Smooth muscle cell (in vitro differentiated cells): ENCODE results near the gene DAAM2. TPM values are rescaled to one million over a fixed set of nuclear protein-coding genes. Genes with fewer than 3 reads are reported as not detected.

Experiments used
- DNase-seq: peaks from one replicate; lab custom pipeline; 2025; ENCODE audit not compliant: unreplicated experiment; lab: John Stamatoyannopoulos, UW
- H2AFZ ChIP-seq: fragments of 200-600 bp; sonication (generic); 2 replicates; pipeline ENCODE4 v1.6.0; 2016; ENCODE audit warnings: antibody characterized with exemption, low read depth, mild to moderate bottlenecking
- H3F3A ChIP-seq: fragments of 200-600 bp; sonication (generic); 2 replicates; pipeline ENCODE4 v1.6.0; 2017; ENCODE audit warnings: antibody characterized with exemption, low read depth
- H3K27ac ChIP-seq: fragments of 200-600 bp; sonication (generic); 2 replicates; pipeline ENCODE4 v1.5.1; 2016; ENCODE audit warnings: low read depth, mild to moderate bottlenecking
- H3K27me3 ChIP-seq: fragments of 200-600 bp; sonication (generic); 2 replicates; pipeline ENCODE4 v1.6.1; 2016; ENCODE audit warnings: low read depth, mild to moderate bottlenecking
- H3K36me3 ChIP-seq: fragments of 200-600 bp; sonication (generic); 2 replicates; pipeline ENCODE4 v1.5.1; 2016; ENCODE audit warnings: low read depth
- H3K4me1 ChIP-seq: fragments of 200-600 bp; sonication (generic); 2 replicates; pipeline ENCODE4 v1.5.1; 2016; ENCODE audit warnings: low read depth
- H3K4me2 ChIP-seq: fragments of 200-600 bp; sonication (generic); 2 replicates; pipeline ENCODE4 v1.6.0; 2016; ENCODE audit warnings: mild to moderate bottlenecking
- H3K4me3 ChIP-seq: fragments of 200-600 bp; sonication (generic); 2 replicates; pipeline ENCODE4 v1.5.1; 2016; ENCODE audit warnings: mild to moderate bottlenecking
- H3K79me2 ChIP-seq: fragments of 200-600 bp; sonication (generic); 2 replicates; pipeline ENCODE4 v1.6.0; 2016; ENCODE audit warnings: low read depth, mild to moderate bottlenecking
- H3K9ac ChIP-seq: fragments of 200-600 bp; sonication (generic); 2 replicates; pipeline ENCODE4 v1.6.0; 2016; ENCODE audit warnings: low read depth
- H3K9me3 ChIP-seq: fragments of 200-600 bp; sonication (generic); replicated peaks from 2 replicates; pipeline ENCODE4 v1.5.1; 2016; ENCODE audit warnings: low read depth
- H4K20me1 ChIP-seq: fragments of 200-600 bp; sonication (generic); 2 replicates; pipeline ENCODE4 v1.6.0; 2016; ENCODE audit warnings: low read depth
- CTCF ChIP-seq: fragments of 200-600 bp; sonication (generic); IDR thresholded peaks from 2 replicates; pipeline ENCODE4 v1.5.1; 2017; ENCODE audit warnings: borderline replicate concordance, mild to moderate bottlenecking, antibody characterized with exemption; ENCODE audit not compliant: insufficient read depth, poor library complexity, severe bottlenecking
- WGBS: methylation state at CpG from one replicate; pipeline ENCODE4 v1.1.7; 2016; ENCODE audit warnings: low lambda C conversion rate; 5-methylcytosine and 5-hydroxymethylcytosine counted together
- polyA plus RNA-seq: library from polyadenylated mRNA; unstranded; fragments of >200 nt; fragmentation: Nextera tagmentation; extraction: Ambion mirVana; gene quantifications from 2 replicates; pipeline ENCODE4 v1.2.1, GENCODE V29; 2016
- total RNA-seq: library from RNA; depleted of rRNA; stranded (reverse); fragments of >200 nt; gene quantifications from 2 replicates; pipeline ENCODE4 v1.2.3, GENCODE V29; 2014

The DAAM2 gene
- total and polyA plus RNA-seq, 2 experiments from 2014 or later, result 26.5 to 29.8 TPM

GRCh38 chr6:39929039-39929732, 137.0 kb downstream of the DAAM2 start:
- peaks cover 6% of the 10 kb centered on the region for H3K4me1 ChIP-seq
- DNase-seq, result no peak
- 73% methylated on average over 9 of the region's 9 CpGs for WGBS
- no peak for TF ChIP-seq CTCF
- H4K20me1 ChIP-seq, result no peaks in the 10 kb centered on the region
- H3K9me3 ChIP-seq, result no peaks in the 10 kb centered on the region
- H3F3A ChIP-seq, result no peaks in the 10 kb centered on the region
- no peak overlapping the region for H2AFZ ChIP-seq
- no peak overlapping the region for H3K27ac ChIP-seq
- no peak overlapping the region for H3K9ac ChIP-seq
- no peaks in the 10 kb centered on the region for H3K27me3 ChIP-seq
- H3K4me2 ChIP-seq, result no peak overlapping the region
- H3K79me2 ChIP-seq, result no peaks in the 10 kb centered on the region
- no peak overlapping the region for H3K4me3 ChIP-seq
- H3K36me3 ChIP-seq, result no peaks in the 10 kb centered on the region

DNA sequence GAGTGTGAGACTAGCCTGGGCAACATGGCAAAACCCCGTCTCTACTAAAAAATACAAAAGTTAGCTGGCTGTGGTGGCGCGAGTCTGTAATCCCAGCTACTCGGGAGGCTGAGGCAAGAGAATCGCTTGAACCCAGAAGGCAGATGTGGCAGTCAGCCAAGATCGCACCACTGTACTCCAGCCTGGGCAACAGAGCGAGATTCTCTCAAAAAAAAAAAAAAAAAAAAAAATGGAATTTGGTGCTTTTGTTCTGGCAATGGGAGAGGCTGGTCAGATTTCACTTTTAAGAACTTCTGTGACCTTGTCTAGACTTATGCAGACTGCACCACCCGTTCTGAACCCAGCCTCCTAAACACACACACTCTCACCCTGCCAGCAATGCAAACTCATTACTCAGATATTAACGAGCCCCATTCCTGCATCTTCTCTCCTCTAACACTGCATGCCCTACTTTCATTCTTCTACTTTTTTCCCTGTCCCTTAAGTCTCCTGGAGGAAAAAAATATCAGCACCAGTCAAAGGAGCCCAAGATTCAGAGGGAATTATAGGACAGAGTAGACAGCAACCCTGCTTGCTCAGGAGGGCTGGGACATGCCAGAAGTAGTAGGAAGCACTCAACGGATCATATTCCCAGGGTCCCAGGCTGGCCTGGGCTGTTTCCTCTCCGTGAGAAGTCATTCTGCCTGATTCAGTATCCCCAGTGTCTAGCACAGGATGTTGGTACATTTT, 137.7 kb downstream of the DAAM2 start:
- WGBS, result 79% methylated on average over 11 of the region's 11 CpGs
- Histone ChIP-seq H3K79me2 (no peaks in the 10 kb centered on the region), H4K20me1 (no peaks in the 10 kb centered on the region), H3K27me3 (no peaks in the 10 kb centered on the region), H3K9ac (no peak overlapping the region), H3K4me2 (no peak overlapping the region), H3K4me1 (peaks cover 6% of the 10 kb centered on the region), H3F3A (no peaks in the 10 kb centered on the region), H3K4me3 (no peak overlapping the region), H3K36me3 (no peaks in the 10 kb centered on the region), H2AFZ (no peak overlapping the region), H3K27ac (no peak overlapping the region), H3K9me3 (no peaks in the 10 kb centered on the region)
- no peak for TF ChIP-seq CTCF
- no peak for DNase-seq

DNA sequence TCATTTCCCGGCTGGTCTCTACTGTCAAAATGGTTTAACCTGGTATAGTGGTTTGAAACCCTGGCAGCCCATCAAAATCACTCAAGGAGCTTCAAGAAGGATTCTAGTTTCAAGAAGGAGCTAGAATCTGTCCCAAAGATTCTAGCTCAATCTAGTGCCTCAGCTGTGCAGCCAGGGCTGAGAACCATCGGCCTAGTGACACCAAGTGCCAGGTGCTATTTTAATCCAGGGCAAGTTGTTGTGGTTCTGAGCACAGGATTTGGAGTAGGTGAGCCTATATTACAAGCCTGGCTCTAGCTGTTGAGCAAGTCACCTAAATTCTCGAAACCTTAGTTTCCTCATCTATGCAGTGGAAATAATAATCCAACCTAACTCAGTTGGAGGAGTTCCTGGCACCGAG, 138.4 kb downstream of the DAAM2 start:
- H3K9me3 ChIP-seq, result no peaks in the 10 kb centered on the region
- H3K79me2 ChIP-seq, result no peaks in the 10 kb centered on the region
- H3K36me3 ChIP-seq, result no peaks in the 10 kb centered on the region
- peaks cover 6% of the 10 kb centered on the region for H3K4me1 ChIP-seq
- no peak overlapping the region for H3K4me3 ChIP-seq
- no peak for TF ChIP-seq CTCF
- H3K9ac ChIP-seq, result no peak overlapping the region
- no peak overlapping the region for H2AFZ ChIP-seq
- no peak overlapping the region for H3K27ac ChIP-seq
- no peaks in the 10 kb centered on the region for H3K27me3 ChIP-seq
- DNase-seq, result no peak
- H4K20me1 ChIP-seq, result no peaks in the 10 kb centered on the region
- 95% methylated on average over 4 of the region's 4 CpGs for WGBS
- H3K4me2 ChIP-seq, result no peak overlapping the region
- no peaks in the 10 kb centered on the region for H3F3A ChIP-seq
